Smooth muscle cell of the brain vasculature (primary cell): ENCODE results near the gene KCNC4.

Source experiments
- DNase-seq: peaks from one replicate; pipeline ENCODE4 v3.0.0-alpha.2; 2012; ENCODE audit warnings: low read depth, low spot score

The KCNC4 gene

GRCh38 chr1:110211496-110212168 is 1.5 kb downstream of the KCNC4 start:
- DNase-seq: no peak

DNA sequence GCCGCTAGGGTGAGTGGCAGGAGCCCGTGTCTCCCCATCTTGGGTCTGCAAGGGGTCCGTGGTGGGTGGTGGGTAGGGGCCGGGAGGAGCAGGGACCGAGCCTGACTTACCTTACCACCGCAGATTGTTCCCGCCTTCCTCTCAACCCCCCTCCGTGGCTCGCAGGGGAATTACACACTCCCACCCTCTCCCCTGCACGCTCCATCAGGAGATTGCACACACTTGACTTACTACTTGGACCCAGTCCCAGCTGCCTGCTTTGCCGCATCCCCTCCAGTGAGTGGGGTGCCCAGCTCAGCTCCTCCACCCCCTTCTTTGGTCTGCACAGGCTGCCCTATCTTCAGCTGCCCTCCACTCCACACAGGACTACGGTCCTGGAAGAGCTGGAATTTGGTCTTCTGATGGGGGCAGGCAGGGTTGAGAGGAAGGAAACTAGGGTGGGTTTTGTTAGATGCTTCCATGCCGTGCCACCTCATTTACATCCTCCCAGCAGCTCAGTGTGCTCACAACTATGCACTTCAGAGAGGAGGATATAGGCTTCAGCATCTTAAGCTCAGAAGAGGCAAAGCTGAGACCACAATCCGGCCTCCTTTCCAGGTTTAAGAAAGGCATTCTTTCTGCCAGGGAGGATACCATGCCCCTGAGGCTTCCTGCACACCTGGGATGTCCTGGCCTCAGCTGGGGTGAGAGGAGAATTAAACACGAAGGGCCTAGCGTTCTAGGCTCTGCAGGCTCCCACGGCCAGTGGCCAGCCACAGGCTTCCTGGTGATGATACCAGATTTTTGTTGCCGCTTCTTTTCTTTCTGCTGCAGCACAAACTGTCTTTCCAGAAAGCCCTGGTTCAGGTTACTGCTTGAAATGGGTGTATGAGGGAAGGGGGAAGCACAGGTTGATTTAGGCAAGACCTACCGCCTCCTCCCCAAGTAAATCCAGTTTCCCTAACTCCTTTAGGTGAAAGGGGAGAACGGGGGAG is 2.3 kb downstream of the KCNC4 start:
- no peak for DNase-seq

- no peak for DNase-seq
Measured at GRCh38 chr1:110213143-110213540, 3.0 kb downstream of the KCNC4 start.

DNA sequence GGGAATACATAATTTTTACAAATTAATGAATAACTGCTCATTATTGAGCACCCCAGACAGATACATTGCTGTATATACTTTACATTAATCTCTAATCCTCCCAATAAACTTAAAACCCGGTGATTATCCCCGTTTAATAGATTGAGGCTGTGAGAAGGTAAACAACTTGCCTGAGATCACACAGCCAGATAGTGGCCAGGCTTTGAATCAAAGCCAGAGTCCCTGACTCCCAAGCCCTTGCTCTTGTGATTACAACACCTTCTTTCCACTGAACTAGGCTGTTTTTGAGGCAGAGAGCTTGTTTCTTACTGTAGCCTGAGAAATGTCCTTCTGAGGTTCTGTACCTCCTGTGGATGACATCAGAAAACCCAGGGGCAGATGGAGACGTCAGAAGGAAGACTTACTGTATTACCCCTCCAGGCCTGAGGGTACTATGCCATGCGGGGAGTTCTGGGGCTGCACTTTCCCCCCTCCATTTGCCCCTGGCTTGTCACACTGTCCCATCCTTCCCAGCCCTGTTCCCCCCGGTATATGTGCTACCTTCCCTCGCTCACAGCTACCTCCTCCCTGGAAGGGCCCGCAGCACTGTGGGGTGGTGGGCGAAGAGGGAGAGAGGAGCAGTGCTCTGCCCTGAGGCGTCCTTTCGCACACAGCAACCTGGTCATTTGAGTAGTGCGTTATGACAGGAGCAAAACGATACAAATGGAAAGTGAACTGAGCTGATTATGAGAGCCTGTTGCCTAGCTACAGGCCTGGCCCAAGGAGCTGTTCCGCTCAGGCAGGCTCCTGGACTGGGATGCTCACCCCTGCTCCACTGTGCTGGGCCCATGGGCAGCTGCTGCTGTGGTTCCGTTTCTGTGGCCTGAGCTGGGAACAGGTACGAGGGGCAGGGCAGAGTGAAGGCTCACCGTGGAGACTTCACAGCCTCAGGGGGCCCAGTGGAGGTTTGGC is 4.6 kb downstream of the KCNC4 start:
- DNase-seq: no peak

- DNase-seq: no peak
Measured at GRCh38 chr1:110215621-110216515, 5.8 kb downstream of the KCNC4 start.

DNA sequence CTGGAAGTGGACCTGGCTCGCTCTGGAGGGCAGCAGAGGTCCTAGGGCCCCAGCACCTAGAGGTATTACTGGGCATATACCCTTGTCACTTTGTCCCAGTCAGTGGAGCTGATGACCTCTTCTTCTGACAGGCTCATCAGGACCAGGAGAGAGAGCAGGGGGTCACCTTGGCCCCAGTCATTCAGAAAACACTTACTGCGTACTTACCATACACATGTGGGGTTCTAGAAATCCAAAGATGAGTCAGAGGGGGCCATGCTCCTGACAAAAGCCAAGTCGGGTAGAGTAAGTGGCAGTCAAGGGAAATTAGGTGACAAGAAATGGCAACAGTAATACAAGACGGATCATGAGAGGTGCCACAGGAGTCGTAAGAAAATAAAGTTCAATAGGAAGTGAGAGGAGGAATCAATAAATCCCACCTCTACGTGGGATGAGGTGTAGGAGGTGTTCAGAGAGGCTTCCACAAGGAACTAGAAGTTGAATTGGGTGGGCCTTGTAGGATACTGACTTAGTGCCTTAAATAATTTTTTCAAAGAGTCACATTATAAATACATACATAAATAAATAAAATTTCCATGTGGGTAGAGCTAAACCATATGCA is 6.8 kb downstream of the KCNC4 start:
- no peak for DNase-seq

- no peak for DNase-seq
Measured at GRCh38 chr1:110218137-110218536, 8.0 kb downstream of the KCNC4 start.

GRCh38 chr1:110218739-110219138 is 8.6 kb downstream of the KCNC4 start:
- no peak for DNase-seq

GRCh38 chr1:110220324-110220723 is 10.2 kb downstream of the KCNC4 start:
- DNase-seq: no peak

DNA sequence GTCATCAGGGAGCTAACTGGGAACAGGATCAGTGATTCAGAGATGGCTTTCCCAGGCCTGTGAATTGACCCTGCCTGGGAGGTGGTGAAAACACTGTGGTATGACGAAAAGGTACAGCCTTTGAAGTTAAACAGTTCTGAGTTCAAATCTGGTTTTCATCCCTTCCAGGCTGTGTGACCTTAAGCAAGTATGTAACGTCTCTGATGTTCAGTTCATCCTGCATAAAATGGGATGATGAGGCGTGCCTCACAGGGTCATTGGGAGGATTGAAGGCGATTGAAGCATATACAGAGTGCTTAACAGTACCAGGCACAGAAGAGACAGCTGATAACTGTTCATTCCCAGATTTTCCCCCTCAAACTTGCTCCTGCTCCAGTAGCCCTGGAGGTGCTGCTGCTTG is 11.0 kb downstream of the KCNC4 start:
- DNase-seq: no peak

- no peak for DNase-seq
Measured at GRCh38 chr1:110223127-110223526, 13.0 kb downstream of the KCNC4 start.

DNA sequence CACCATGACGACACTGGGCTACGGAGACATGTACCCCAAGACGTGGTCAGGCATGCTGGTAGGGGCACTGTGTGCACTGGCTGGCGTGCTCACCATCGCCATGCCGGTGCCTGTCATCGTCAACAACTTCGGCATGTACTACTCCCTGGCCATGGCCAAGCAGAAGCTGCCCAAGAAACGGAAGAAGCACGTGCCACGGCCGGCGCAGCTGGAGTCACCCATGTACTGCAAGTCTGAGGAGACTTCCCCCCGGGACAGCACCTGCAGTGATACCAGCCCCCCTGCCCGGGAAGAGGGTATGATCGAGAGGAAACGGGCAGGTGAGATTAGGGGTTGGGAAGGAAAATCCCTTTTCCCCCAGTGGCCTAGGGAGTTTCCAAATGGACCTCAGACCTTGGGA is 13.5 kb downstream of the KCNC4 start:
- DNase-seq: no peak

GRCh38 chr1:110224240-110224995 is 14.3 kb downstream of the KCNC4 start:
- no peak for DNase-seq

GRCh38 chr1:110225212-110225611 is 15.1 kb downstream of the KCNC4 start:
- no peak for DNase-seq

- no peak for DNase-seq
Measured at GRCh38 chr1:110225756-110226404, 15.8 kb downstream of the KCNC4 start.

- no peak for DNase-seq
Measured at GRCh38 chr1:110227774-110228173, 17.7 kb downstream of the KCNC4 start.

DNA sequence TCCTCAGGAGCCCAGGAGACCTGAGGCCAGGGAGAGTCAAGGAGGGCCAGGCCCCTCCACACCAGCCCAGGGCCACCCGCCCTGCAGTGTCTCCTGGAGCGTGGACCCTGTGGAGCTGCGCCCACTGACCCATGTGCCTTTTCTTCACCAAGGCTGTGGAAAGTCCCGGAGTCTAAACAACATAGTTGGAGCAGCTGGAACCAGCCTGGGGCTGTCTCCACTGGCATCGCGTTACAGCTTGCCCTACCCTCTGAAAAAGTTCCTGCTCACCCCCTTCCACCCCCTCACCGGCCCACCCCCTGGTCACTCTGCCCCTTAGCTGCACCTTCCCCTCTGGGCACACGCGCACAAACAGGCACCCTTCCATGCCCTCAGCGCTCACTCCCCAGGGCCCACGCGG is 18.3 kb downstream of the KCNC4 start:
- DNase-seq: no peak

- no peak for DNase-seq
Measured at GRCh38 chr1:110228869-110229268, 18.8 kb downstream of the KCNC4 start.

DNA sequence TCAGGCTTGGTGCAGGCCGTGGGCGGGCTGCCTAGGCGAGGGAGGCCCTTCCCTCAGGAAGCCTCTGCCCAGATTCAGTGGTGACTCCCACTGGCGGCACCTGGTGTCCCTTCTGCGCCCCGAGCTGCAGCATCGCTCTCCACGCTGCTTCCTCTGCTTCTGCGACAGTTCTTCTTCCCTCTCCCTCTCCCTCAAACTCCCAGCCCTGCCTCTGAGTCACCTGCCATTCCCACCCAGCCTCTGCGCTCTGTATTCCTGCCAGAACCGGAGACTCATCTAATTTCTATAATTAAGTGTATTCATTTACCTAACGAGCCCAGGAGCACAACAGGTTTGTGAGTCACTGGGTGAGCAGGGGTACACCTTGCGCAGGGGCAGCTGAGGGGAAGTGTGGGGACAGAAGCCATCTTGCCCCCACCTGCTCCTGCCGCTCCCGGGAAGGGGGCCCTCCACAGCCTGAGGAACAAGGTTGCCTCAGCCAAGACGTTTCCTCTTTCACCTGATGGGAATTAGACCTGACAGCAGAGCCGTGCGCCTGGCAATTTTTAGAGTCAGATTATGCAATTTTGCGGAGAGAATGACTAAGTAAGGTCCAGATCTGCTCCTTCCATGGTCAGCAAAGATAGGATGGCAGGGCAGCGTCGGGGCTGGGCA is 19.4 kb downstream of the KCNC4 start:
- no peak for DNase-seq
